ENCODE data around the gene ALDH5A1.

DNA sequence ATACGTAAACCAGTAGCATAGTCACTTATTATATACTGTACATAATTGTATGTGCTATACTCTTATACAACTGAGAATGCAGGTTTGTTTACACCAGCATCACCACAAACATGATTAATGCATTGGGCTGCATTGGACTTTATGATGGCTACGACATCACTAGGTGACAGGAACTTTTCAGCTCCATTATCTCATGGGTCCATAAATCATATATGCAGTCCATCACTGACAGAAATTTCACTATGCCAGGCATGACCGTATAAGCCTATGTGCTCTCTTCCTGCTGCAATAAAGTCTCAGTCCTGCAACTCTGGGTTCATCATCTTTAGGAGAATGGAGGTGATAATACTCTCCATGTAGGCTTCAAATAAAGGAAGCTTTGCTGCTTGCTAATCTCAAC is 45.4 kb downstream of the ALDH5A1 start:
- TF ChIP-seq, protein P1, sequence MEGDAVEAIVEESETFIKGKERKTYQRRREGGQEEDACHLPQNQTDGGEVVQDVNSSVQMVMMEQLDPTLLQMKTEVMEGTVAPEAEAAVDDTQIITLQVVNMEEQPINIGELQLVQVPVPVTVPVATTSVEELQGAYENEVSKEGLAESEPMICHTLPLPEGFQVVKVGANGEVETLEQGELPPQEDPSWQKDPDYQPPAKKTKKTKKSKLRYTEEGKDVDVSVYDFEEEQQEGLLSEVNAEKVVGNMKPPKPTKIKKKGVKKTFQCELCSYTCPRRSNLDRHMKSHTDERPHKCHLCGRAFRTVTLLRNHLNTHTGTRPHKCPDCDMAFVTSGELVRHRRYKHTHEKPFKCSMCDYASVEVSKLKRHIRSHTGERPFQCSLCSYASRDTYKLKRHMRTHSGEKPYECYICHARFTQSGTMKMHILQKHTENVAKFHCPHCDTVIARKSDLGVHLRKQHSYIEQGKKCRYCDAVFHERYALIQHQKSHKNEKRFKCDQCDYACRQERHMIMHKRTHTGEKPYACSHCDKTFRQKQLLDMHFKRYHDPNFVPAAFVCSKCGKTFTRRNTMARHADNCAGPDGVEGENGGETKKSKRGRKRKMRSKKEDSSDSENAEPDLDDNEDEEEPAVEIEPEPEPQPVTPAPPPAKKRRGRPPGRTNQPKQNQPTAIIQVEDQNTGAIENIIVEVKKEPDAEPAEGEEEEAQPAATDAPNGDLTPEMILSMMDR (conservative IDR thresholded peaks at IDR 0.05) = no peak
- no peak for TF ChIP-seq ZFX (IDR thresholded peaks at IDR 0.05)
